SKM-1 treated with dmso at 0.1 percent for 144 hours (cell line): ENCODE measurements around the gene KRTAP5-7.
"Not testable (repeated sequence)": the region's sequence is repeated elsewhere in the genome, so short reads cannot be mapped to it uniquely, and the experiment has no call there.

Experiments used
- DNase-seq: peaks from one replicate; lab custom pipeline; 2025; ENCODE audit not compliant: unreplicated experiment; lab: John Stamatoyannopoulos, UW

The KRTAP5-7 gene

GRCh38 chr11:71526796-71527575, at the start of gene KRTAP5-7:
Gene KRTAP5-7 (plus strand): TSS chr11:71527267. CDS start chr11:71527301, 34 bp downstream.
- DNase-seq, result not testable (repeated sequence)

DNA sequence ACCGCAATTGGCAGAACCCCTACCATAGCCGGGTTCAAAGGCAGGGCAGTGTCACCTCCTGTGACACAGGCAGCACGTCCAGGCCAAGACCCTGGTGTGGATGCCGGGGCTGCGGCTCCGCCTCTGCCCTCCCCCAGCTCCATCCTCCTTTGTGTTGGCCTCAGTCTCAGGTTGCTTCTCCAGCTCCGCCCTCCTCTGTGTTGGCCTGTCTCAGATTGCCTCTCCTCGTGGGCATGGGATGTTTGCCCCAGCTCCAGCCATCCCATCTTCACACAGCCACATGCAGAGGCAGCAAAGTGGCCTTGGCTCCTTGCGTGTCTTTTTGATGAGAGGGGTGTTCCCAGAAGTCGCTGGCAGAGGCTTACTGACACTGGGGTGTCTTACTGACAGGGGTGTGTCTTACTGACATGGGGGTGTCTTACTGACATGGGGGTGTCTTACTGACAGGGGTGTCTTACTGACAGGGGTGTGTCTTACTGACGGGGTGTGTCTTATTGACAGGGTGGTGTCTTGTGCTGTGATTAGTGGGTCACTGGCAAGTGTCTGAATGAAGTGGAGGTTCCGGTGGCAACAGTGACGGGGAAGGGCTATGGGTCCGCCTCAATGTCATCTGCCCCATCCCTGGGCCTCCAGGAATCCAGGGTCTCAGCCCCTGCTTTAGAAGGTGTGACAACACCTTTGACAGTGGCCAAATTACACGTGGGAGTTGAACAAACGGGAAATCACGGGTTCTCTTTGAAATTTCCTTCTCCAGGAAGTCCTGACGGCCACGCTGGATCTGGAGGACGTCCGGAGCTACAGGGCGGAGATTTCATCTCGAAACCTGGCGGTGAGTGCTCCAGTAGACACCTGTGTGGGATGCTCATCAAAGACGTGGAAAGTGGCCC, 49.2 kb upstream of the KRTAP5-7 start:
- DNase-seq, result no peak

GRCh38 chr11:71478528-71478840, 48.6 kb upstream of the KRTAP5-7 start:
- DNase-seq, result no peak

DNA sequence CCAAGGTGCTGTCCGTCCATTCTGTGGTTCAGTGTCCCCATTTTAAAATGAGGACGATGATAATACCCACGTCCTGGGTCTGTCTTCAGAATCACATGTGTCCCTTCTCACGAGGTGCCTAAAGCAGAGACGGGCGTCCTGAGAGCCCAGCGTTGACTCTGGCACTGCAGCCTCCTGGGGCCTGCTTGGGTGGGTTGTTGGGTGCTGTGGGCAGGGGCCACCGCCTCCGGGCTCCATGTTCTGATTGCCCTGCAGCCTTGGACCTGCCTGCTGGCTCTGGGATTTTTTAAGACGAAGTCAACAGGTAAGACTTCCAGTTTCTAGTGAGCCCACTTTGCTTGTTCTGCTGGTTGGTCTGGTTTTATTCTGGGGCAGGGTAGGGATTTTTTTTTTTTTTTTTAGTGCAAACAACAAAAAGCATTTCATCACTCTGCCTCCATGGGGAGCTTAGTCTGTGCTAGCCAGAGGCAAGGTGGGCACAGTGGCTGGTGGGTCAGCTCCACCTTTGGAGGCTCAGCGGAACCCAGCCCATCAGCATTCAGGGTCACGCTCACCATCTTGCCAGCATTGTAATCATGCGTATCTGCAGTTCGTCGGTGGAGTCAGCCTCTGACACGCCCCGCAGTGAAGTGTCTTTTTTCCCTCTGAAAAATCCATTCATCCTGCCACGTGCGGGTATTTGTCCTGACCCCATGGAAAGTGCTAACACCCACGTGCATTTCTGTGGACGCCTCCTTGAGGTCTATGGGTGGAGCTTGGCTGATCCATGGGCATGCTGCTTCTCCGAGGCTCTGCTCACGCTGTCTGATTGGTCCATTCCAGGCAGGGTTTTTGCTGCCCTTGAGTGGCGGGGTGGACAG, 45.7 kb upstream of the KRTAP5-7 start:
- no peak for DNase-seq

- DNase-seq, result no peak
Observed at GRCh38 chr11:71482216-71482615, 44.9 kb upstream of the KRTAP5-7 start.

- DNase-seq, result no peak
Observed at GRCh38 chr11:71482746-71483364, 44.2 kb upstream of the KRTAP5-7 start.

DNA sequence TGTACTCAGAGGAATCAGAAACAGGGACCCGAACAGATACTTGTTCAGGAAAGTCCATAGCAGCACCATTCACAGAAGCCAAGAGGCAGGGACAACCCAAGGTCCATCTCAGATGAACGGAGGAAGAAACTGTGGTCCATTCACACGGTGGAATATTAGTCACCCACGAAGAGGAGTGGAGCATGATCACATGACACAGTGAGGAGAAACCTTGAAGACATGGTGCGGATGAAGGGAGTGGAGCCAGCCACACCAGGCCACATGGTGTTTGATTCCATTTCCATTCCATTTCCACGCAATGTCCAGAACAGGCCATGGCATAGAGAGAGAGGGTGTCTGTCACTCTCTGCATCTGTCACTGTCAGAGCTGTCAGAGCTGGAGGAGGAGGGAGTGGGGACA, 43.4 kb upstream of the KRTAP5-7 start:
- no peak for DNase-seq

DNA sequence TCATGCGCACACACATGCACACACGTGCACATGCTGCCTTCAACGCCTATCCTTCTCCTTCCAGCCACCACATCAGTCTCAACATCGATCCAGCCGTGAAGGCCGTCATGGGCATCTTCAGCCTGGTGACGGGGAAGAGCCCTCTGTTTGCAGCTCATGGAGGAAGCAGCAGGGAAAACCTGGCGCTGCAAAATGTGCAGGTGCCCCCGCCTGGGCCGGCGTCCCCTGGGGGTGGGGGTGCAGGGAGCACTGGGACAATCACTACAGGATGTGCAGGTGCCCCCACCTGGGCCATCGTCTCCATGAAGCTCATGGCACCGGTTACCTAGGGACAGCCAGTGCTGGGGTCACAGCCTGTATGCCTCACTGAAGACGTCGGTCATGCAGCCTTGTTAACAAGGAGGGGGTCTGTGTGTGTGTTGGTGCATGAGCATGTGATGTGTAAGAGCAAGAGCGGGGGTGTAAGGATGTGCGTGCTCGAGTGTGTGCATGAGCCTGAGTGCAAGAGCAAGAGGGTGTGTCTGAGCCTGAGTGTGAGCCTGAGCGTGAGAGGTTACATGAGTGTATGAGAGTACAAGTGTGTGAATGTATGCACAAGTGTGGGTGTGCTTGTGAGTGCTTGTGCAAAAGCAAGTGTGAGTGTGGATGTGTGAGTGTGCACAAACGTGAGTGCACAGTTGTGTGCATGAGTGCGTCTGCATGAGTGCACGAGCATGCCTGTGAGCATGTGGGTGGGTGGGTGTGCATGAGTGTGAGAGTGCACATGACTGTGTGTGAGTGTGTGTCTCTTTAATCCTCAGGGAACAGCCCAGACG, 42.6 kb upstream of the KRTAP5-7 start:
- no peak for DNase-seq

- DNase-seq, result no peak
Observed at GRCh38 chr11:71485063-71485399, 42.0 kb upstream of the KRTAP5-7 start.

- DNase-seq, result no peak
Observed at GRCh38 chr11:71485466-71485865, 41.6 kb upstream of the KRTAP5-7 start.

DNA sequence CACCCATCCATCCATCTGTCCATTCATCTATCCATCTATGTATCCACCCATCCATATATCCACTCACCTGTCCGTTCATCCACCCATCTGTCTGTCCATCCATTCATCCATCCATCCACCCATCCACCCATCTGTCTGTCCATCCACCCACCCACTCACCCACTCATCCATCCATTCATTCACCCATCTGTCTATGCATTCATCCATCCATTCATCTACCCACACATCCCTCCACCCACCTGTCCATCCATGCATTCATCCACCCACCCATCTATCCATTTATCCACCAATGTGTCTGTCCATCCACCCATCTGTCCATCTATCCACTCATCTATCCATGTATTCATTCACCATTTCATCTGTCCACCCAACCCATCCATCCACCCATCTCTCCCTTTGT, 40.7 kb upstream of the KRTAP5-7 start:
- no peak for DNase-seq

DNA sequence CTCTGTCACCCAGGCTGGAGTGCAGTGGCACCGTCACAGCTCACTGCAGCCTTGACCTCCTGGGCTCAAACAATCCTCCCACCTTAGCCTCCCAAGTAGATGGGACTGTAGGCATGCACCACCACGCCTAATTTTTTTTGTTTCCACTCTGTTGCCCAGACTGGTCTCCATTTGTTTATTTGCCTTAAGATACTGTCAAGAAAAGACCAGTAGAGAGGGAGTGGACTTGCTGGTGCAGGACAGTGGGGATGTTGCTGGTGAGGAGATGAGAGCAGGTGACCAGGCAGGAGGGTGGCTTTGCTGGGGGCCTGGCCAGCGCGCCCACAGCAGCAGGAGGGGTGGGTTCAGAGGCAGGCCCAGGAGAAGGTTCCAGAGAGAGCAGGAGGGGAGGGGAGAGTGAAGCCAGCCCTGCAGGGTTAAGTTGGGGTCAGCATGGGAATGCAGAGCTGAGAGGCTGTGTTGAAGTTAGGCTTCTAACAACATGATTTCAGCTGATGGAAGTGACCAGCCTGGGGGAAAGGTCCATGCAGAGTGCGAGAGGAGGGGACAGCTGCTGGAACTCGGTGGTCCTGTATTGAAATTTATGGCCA, 38.3 kb upstream of the KRTAP5-7 start:
- DNase-seq, result no peak

GRCh38 chr11:71489311-71490043, 37.6 kb upstream of the KRTAP5-7 start:
- no peak for DNase-seq

DNA sequence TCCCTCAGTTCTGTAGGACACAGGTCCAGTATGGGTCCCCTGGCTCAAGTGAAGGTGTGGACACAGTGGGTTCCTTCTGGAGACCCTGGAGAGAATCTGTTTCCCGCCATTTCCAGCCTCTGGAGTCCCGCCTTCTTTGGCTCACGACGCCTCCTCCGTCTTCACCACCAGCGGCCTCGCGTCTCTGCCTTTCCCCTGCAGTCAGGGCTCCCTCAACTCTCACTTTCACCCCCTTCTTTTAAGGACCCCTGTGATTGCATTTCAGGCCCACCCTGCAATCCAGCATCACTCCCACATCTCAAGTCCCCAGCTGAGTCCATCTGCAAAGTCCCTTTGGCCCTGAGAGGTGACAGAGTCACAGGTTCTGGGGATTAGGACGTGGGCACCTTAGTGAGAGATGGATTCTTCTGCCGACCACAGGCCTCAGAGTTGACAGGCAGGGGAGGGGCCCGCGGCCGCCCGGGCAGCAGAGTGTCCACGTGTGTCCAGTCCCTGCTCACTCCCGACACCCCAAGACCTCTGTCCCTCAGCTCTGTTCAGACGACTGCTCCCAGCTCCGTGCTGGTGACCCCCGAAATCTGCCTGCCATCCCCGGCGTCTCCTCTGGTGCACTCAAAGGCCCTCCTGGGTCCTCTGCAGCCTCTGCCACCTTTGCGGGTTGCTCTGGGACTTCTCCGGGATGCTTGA, 36.9 kb upstream of the KRTAP5-7 start:
- DNase-seq, result no peak

DNA sequence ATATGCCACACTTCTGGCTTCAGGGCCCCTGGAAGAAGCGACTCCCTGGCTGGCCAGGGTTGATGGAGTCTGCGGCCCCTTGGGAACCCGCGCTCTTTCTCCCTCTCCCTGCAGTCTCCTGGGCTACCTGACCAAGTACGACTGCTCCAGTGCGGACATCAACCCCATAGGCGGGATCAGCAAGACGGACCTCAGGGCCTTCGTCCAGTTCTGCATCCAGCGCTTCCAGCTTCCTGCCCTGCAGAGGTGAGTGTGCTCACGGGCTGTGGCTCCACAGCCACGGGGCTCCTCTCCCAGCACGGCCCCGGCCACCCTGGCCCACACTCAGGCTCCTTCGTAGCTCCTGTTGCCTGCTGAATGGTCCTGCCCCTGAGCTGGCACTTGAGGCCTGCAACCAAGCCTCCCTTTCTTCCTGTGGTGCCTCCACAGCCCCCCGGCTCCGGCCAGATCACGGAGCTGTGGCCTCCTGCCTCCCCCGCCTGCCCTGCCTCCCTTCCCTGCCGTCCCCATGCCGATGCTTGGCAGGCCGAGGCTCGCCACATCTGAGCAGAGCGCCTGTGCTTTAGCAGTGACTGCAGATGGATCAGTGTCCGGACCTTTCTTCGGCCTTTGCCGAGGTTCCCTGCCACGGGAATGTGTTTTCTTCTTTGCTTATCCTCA, 36.2 kb upstream of the KRTAP5-7 start:
- DNase-seq, result no peak

DNA sequence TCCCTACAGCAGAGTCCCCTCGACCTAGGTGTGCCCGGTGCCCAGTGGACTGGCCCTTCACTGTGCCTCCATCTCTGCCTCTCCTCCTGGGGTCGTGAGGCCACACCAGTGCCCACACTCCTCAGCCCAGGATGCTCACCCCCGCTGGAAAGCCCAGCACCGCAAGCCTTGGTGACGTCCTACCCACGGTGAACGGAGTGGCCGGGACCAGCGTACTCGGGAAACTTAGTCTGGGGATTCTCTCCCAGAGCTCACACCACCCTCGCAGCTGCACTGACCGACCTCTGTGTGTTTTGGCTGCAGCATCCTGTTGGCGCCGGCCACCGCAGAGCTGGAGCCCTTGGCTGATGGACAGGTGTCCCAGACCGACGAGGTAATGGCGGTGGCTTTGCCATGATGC, 35.5 kb upstream of the KRTAP5-7 start:
- no peak for DNase-seq

DNA sequence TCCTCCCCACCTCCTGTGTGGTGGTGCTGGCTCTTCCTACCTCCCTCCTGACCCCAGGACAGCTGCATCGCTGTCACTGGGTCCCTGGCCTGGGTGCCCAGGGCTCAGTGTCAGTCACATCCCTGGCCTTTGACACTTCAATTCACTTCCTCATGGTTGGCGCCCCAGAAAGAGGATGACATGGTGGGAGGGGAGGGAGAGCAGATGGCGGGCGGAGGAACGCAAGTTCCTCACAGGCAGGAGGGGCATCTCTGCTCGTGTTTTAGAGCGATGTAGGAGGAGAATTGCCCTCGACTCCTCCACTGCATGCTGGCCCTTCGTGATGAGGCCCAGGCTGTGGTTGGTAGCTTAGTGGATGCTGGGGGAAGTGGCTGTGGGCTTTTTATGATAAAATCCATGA, 35.1 kb upstream of the KRTAP5-7 start:
- DNase-seq, result no peak
